ENCODE data around the gene GIGYF2.

Gene GIGYF2

DNA sequence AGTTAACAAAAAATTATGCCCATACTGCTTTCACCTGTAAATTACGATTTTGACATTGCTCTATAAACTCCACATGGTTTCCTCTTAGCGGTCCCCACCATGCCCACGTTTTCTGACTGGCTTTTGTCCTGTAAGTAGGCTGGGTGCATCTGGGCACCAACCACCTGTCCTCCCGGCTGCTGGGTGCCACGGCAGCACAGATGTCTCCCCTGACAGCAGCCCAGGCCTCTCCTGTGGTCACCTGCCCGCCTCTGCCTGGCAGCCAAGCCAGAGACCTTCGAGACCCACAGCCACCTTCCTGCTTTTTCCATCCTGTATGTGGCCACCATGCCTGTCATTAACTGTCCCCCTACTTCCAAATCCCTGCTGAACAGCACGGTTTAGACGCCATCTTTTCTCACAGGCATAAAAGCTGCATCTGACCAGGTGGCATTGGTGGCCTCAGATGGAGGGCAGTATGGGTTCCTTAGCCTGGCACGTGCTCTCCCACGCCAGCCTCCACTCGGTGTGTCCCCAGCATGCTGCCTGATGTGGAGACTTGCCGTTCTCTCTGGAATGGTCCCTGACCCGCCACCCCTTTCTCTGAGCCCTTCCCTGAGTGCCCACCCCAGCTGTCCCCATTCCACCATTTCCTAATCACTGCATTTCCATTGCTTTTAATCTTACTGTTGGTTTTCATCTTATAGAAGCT, 191.9 kb downstream of the GIGYF2 start:
- in situ Hi-C loops (cut with MboI; ENCODE audit: low sequenced_read_pairs): no loop called here

DNA sequence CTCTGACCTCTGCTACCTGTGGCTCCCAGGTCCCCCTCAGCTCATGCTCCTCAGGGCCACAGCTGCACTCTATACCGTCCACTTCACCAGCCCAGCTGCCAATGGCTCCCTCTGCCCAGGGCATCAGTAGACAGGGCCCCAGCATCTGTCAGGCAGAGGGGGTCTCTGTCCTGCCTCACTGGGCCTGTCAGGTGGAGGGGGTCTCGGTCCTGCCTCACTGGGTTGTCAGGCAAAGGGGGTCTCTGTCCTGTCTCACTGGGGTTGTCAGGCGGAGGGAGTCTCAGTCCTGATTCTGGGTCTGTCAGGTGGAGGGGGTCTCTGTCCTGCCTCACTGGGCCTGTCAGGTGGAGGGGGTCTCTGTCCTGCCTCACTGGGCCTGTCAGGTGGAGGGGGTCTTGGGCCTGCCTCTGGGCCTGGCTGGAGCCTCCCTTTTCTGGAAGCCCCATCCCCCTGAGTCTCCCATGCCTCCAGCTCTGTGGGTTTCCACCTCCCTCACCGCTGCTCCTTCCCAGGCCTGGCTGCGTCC, 192.8 kb downstream of the GIGYF2 start:
- in situ Hi-C loops (cut with MboI; ENCODE audit: low sequenced_read_pairs): no loop called here

- in situ Hi-C loops (cut with MboI; ENCODE audit: low sequenced_read_pairs): no loop called here
These were observed 193.4 kb downstream of the GIGYF2 start for GRCh38 chr2:232890536-232890895.

DNA sequence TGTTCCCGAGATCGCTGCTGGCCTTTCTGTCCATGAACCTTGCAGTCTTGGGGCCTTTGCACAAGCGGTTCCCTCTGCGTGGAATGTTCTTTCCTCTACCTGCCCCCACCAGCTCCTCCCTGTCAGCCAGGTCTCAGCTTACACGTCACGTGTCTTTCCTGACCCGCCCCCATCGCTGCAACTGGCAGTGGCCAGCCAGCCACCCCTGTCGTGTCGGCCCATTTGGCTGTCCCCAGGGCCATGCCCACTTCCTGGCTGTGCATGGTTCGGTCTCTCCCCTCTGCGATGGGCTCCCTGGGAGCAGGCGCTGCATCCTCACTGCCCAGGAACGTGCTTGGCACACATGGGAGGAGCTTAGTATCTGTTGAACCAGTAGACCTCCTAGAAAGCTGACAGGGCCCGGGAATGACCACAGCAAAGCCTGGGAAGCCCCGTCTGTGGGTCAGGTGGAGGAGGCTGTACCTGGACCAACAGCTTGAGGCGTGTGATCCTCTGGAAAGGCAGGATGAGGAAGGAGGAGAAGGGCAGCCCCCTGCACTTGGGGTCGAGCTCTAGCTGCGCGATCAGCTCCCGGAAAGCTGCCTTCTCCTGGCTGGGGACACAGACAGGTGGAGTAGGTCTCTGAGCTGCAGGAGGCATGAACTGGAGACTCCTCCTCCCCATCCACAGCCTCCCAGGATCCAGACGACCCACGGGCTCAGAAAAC, 193.9 kb downstream of the GIGYF2 start:
- in situ Hi-C loops (cut with MboI; ENCODE audit: low sequenced_read_pairs): no loop called here

GRCh38 chr2:232891621-232892071, 194.5 kb downstream of the GIGYF2 start:
- in situ Hi-C loops (cut with MboI; ENCODE audit: low sequenced_read_pairs): no loop called here

DNA sequence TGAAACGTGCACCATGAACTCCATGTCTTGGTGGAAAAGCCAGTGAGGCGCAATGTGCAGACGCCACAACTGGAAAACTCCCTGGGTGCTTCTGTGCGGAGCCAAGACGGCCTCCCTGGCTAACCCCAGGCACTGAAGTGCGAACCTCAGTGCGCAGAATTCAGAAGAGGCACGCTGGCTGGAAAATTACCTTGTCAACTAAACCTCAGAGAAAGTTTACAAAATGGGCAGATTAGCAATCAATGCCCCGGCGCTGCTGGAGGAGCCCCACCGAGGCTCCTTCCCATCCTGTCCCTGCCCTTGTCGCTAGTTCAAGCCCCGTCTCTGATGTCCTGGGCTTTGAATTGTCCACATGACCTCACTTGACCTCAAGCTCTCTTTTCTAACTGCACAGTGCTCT, 195.1 kb downstream of the GIGYF2 start:
- in situ Hi-C loops (cut with MboI; ENCODE audit: low sequenced_read_pairs): no loop called here

DNA sequence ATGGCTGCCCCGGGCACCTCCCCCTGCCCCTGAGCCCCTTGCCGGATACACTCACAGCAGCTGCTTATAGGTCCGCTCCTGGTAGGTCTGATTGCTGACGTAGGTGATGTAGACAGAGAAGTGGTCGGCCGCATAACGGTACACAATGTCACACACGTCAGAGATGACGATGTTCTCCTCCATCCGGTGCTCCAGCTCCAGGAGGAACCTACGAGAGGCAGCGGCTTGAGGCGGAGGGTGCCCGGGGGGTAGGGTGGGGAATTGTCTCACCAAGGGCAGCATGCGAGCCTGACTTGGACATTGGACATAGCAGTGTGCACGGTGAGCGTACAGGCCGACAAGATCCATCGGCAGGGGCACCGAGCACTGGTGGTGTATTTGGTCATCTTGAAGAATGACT, 195.7 kb downstream of the GIGYF2 start:
- in situ Hi-C loops (cut with MboI; ENCODE audit: low sequenced_read_pairs): no loop called here

GRCh38 chr2:232893834-232894233, 196.7 kb downstream of the GIGYF2 start:
- in situ Hi-C loops (cut with MboI; ENCODE audit: low sequenced_read_pairs): no loop called here

- in situ Hi-C loops (cut with MboI; ENCODE audit: low sequenced_read_pairs): no loop called here
These were observed 197.1 kb downstream of the GIGYF2 start for GRCh38 chr2:232894251-232894650.

GRCh38 chr2:232894746-232895145, 197.6 kb downstream of the GIGYF2 start:
- in situ Hi-C loops (cut with MboI; ENCODE audit: low sequenced_read_pairs): no loop called here

GRCh38 chr2:232896111-232896510, 199.0 kb downstream of the GIGYF2 start:
- in situ Hi-C loops (cut with MboI; ENCODE audit: low sequenced_read_pairs): no loop called here

DNA sequence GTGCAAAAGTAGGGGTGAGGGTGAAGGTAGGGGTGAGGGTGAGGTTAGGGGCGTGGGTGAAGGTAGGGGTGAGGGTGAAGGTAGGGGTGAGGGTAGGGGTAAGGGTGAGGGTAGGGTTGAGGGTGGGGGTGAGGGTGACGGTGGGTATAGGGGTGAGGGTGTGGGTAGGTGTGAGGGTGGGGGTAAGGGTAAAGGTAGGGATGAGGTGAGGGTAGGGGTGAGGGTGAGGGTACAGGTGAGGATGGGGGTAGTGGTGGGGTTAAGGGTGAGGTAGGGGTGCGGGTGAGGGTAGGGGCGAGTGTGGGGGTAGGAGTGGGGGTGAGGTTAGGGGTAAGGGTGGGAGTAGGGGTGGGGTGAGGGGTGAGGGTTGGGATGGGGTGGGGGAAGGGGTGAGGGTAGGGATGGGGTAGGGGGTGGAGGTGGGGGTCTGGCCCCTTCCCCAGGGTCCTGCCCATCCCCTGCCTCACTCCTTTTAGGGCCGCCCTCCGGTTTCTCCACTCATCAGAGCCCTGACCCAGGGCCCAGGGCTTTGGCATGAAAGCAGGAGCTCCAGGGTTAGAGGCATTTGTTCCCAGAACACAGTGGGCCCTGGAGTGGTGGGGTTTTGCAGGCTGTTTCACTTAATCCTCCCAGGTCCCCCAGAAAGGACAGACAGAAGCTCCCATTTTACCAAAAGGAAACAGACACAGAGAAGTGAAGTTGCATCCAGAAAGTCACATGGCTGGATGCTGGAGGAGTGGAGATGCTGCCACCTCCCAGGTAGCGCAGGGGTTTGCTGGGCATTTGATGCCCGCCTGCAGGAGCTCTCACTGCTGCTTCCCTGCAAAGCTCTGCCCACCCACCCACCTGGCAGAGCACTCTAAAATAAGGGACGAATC, 199.8 kb downstream of the GIGYF2 start:
- in situ Hi-C loops (cut with MboI; ENCODE audit: low sequenced_read_pairs): no loop called here

- in situ Hi-C loops (cut with MboI; ENCODE audit: low sequenced_read_pairs): no loop called here
These were observed 200.7 kb downstream of the GIGYF2 start for GRCh38 chr2:232897598-232898408.

GRCh38 chr2:232898592-232899543, 201.7 kb downstream of the GIGYF2 start:
- in situ Hi-C loops (cut with MboI; ENCODE audit: low sequenced_read_pairs): no loop called here

GRCh38 chr2:232900811-232901735, 203.9 kb downstream of the GIGYF2 start:
- in situ Hi-C loops (cut with MboI; ENCODE audit: low sequenced_read_pairs): no loop called here

- in situ Hi-C loops (cut with MboI; ENCODE audit: low sequenced_read_pairs): no loop called here
These were observed 204.8 kb downstream of the GIGYF2 start for GRCh38 chr2:232901736-232902578.

DNA sequence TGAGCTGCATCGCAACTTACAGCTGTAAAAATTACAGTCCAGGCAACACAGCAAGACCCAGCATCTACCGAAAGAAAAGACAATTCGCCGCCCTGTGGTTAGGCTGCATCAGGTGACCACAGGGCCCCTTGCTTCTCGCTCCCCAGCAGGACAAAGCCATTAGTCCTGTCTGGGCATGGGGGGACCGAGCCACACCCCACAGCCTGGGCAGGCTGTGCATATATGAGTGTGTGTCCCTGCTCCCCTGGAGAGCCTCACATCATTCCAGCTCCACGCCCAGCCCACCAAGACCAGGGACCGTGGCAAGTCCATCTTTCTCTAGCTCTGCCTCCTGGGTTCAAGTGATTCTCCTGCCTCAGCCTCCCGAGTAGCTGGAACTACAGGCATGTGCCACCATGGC, 206.9 kb downstream of the GIGYF2 start:
- in situ Hi-C loops (cut with MboI; ENCODE audit: low sequenced_read_pairs): no loop called here
